Liver (tissue), 9 donors: ENCODE results near the gene ERP27. TPM values are rescaled to one million over a fixed set of nuclear protein-coding genes. Genes with fewer than 3 reads are reported as not detected.

Source experiments
- DNase-seq: peaks from one replicate; pipeline ENCODE4 v3.0.0-alpha.2; 2017; ENCODE audit warnings: low spot score
- H3K27ac ChIP-seq, 2 donors: one replicate each; pipeline ENCODE4 v1.7.0; 2013; ENCODE audit warnings: inconsistent platforms in 2 of 2, low read length in 2 of 2, control low read depth in 1 of 2, low read depth in 1 of 2, mild to moderate bottlenecking in 1 of 2
- H3K27me3 ChIP-seq, 4 donors: one replicate each; pipeline versions ENCODE4 v1.6.1 to v1.7.0; 2013; ENCODE audit warnings: low read length in 3 of 4, inconsistent platforms in 1 of 4, mild to moderate bottlenecking in 1 of 4, moderate library complexity in 1 of 4; ENCODE audit not compliant: control insufficient read depth in 4 of 4, insufficient read depth in 4 of 4
- H3K36me3 ChIP-seq, 4 donors: one replicate each; pipeline versions ENCODE4 v1.6.1 to v1.7.0; 2013; ENCODE audit warnings: low read length in 3 of 4, mild to moderate bottlenecking in 3 of 4, low read depth in 1 of 4, moderate library complexity in 1 of 4; ENCODE audit not compliant: control insufficient read depth in 4 of 4, insufficient read depth in 3 of 4
- H3K4me1 ChIP-seq, 4 donors: one replicate each; pipeline versions ENCODE4 v1.6.1 to v1.7.0; 2013; ENCODE audit warnings: low read length in 3 of 4, mild to moderate bottlenecking in 3 of 4, moderate library complexity in 1 of 4; ENCODE audit not compliant: control insufficient read depth in 4 of 4, insufficient read depth in 4 of 4
- H3K4me3 ChIP-seq, 3 donors: one replicate each; pipeline versions ENCODE4 v1.6.1 to v1.7.0; 2013; ENCODE audit warnings: low read length in 3 of 3, control low read depth in 1 of 3, low read depth in 1 of 3, mild to moderate bottlenecking in 1 of 3
- H3K9ac ChIP-seq, 2 donors: one replicate each; pipeline ENCODE4 v1.7.0; 2013; ENCODE audit warnings: low read length in 2 of 2, mild to moderate bottlenecking in 2 of 2, moderate library complexity in 2 of 2, control low read depth in 1 of 2, low read depth in 1 of 2
- H3K9me3 ChIP-seq, 4 donors: one replicate each; pipeline versions ENCODE4 v1.6.1 to v1.7.0; 2013; ENCODE audit warnings: low read length in 3 of 4; ENCODE audit not compliant: control insufficient read depth in 4 of 4
- EGR1 ChIP-seq, 2 donors: IDR thresholded peaks; 2 replicates each; pipeline ENCODE4 v1.6.1; 2016 to 2018; ENCODE audit warnings: antibody characterized with exemption in 2 of 2, low read depth in 2 of 2
- FOXA1 ChIP-seq: IDR thresholded peaks from 2 replicates; pipeline ENCODE4 v1.6.1; 2016; ENCODE audit warnings: antibody characterized with exemption
- FOXA2 ChIP-seq: IDR thresholded peaks from 2 replicates; pipeline ENCODE4 v1.6.1; 2016; ENCODE audit warnings: antibody characterized with exemption
- GABPA ChIP-seq, 2 donors: IDR thresholded peaks in 1 of 2; conservative IDR thresholded peaks in 1 of 2; 2 replicates each; pipeline ENCODE4 v1.6.1; 2016; ENCODE audit warnings: antibody characterized with exemption in 2 of 2, mild to moderate bottlenecking in 1 of 2, moderate library complexity in 1 of 2
- HNF4A ChIP-seq, 2 donors: conservative IDR thresholded peaks; 2 replicates each; pipeline ENCODE4 v1.6.1; 2016; ENCODE audit warnings: antibody characterized with exemption in 2 of 2, mild to moderate bottlenecking in 2 of 2
- HNF4G ChIP-seq: IDR thresholded peaks from 2 replicates; pipeline ENCODE4 v1.6.1; 2016; ENCODE audit warnings: antibody characterized with exemption
- JUND ChIP-seq, 2 donors: IDR thresholded peaks; 2 replicates each; pipeline ENCODE4 v1.6.1; 2016; ENCODE audit warnings: antibody characterized with exemption in 2 of 2
- MAX ChIP-seq: IDR thresholded peaks from 2 replicates; pipeline ENCODE4 v1.6.1; 2016; ENCODE audit warnings: antibody characterized with exemption
- NR2F2 ChIP-seq: IDR thresholded peaks from 2 replicates; pipeline ENCODE4 v1.6.1; 2016; ENCODE audit warnings: antibody characterized with exemption
- RAD21 ChIP-seq, 2 donors: IDR thresholded peaks; 2 replicates each; pipeline ENCODE4 v1.6.1; 2016; ENCODE audit warnings: antibody characterized with exemption in 2 of 2, mild to moderate bottlenecking in 2 of 2
- RXRA ChIP-seq, 2 donors: IDR thresholded peaks; 2 replicates each; pipeline ENCODE4 v1.6.1; 2017 to 2018; ENCODE audit warnings: antibody characterized with exemption in 2 of 2, mild to moderate bottlenecking in 1 of 2
- SP1 ChIP-seq: IDR thresholded peaks from 2 replicates; pipeline ENCODE4 v1.6.1; 2018; ENCODE audit warnings: antibody characterized with exemption, mild to moderate bottlenecking
- TAF1 ChIP-seq: conservative IDR thresholded peaks from 2 replicates; pipeline ENCODE4 v1.6.1; 2016; ENCODE audit warnings: antibody characterized with exemption, mild to moderate bottlenecking
- YY1 ChIP-seq: IDR thresholded peaks from 2 replicates; pipeline ENCODE4 v1.6.1; 2016; ENCODE audit warnings: antibody characterized with exemption, mild to moderate bottlenecking
- WGBS: extraction: QIAGEN DNeasy Blood & Tissue Kit; methylation state at CpG from one replicate; pipeline ENCODE4 v1.1.7; 2013; 5-methylcytosine and 5-hydroxymethylcytosine counted together
- polyA plus RNA-seq, 2 donors: library from polyadenylated mRNA; stranded (reverse) in 1 of 2; unstranded in 1 of 2; fragments of 200-250 nt in 1 of 2; fragments of >200 nt in 1 of 2; fragmentation: Nextera tagmentation in 1 of 2; extraction: Ambion mirVana in 1 of 2; gene quantifications; one replicate each; pipeline versions ENCODE4 v1.2.1 to v1.2.3, GENCODE V29; 2013 to 2015
- total RNA-seq, 2 donors: library from RNA; depleted of rRNA; stranded (reverse); fragments of >200 nt; gene quantifications; one replicate each; pipeline ENCODE4 v1.2.3, GENCODE V29; 2014
- TF ChIP-seq, protein P1 (sequence below): IDR thresholded peaks from 2 replicates; pipeline ENCODE4 v1.6.1; 2016; ENCODE audit warnings: antibody characterized with exemption
- TF ChIP-seq, protein P2 (sequence below): IDR thresholded peaks from 2 replicates; pipeline ENCODE4 v1.6.1; 2016; ENCODE audit warnings: antibody characterized with exemption
- TF ChIP-seq, protein P3 (sequence below): fragments of 150-350 bp; IDR thresholded peaks from 2 replicates; pipeline ENCODE4 v1.5.1; 2017; ENCODE audit warnings: improper control_type of control experiment, low read depth, low read length; ENCODE audit not compliant: missing input control
- TF ChIP-seq, protein P4 (sequence below): IDR thresholded peaks from 2 replicates; pipeline ENCODE4 v1.6.1; 2016; ENCODE audit warnings: antibody characterized with exemption, mild to moderate bottlenecking
- donor health status: healthy.
- donor health status: healthy.
- donor health status: healthy.
- donor health status: healthy.
- donor health status: healthy.

ERP27 gene
- total and polyA plus RNA-seq, 4 donors, result 0.14 to 5.8 (median 0.51) TPM

DNA sequence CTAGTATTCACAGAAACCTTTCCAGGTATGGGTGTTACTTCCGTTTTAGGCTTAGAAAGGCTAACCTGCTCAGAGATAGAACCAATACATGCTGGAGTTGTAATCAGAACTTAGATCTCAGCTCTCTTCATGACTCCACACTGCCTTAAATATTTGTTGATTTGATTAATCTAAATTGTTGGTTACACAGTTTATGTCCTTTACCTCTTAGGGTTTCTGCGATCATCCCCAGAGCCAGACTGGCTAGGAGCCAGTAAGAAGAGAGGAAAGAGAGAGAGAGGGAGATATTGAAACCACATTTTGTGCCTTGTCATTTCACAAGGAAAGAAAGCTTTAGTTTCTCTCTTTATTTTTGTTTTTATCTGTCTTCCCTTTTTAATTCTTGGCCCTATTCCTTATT is 35.9 kb downstream of the ERP27 start:
- Histone ChIP-seq H3K4me3 (no peak overlapping the region), H3K9me3 (no peaks in the 10 kb centered on the region), H3K9ac (no peak overlapping the region), H3K4me1 (no peaks in the 10 kb centered on the region), H3K27me3 (no peaks in the 10 kb centered on the region), H3K36me3 (no peaks in the 10 kb centered on the region), H3K27ac (no peak overlapping the region)
- 81% methylated on average over 2 of the region's 2 CpGs for WGBS
- no peak for DNase-seq
- TF ChIP-seq MAX (no peak), SP1 (no peak), EGR1 (IDR thresholded peaks at IDR 0.05; ENCODE audit: low read depth in 2 of 2) (no peak), HNF4A (conservative IDR thresholded peaks at IDR 0.05) (no peak), JUND (IDR thresholded peaks at IDR 0.05) (no peak), RXRA (IDR thresholded peaks at IDR 0.05) (no peak), TAF1 (no peak), FOXA1 (no peak), NR2F2 (no peak), YY1 (no peak), HNF4G (no peak), RAD21 (IDR thresholded peaks at IDR 0.05) (no peak), GABPA (IDR thresholded peaks at IDR 0.05 in 1 of 2, conservative IDR thresholded peaks at IDR 0.05 in 1 of 2) (no peak), FOXA2 (no peak)
- TF ChIP-seq, protein P1, sequence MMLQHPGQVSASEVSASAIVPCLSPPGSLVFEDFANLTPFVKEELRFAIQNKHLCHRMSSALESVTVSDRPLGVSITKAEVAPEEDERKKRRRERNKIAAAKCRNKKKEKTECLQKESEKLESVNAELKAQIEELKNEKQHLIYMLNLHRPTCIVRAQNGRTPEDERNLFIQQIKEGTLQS, result no peak
- TF ChIP-seq, protein P2, sequence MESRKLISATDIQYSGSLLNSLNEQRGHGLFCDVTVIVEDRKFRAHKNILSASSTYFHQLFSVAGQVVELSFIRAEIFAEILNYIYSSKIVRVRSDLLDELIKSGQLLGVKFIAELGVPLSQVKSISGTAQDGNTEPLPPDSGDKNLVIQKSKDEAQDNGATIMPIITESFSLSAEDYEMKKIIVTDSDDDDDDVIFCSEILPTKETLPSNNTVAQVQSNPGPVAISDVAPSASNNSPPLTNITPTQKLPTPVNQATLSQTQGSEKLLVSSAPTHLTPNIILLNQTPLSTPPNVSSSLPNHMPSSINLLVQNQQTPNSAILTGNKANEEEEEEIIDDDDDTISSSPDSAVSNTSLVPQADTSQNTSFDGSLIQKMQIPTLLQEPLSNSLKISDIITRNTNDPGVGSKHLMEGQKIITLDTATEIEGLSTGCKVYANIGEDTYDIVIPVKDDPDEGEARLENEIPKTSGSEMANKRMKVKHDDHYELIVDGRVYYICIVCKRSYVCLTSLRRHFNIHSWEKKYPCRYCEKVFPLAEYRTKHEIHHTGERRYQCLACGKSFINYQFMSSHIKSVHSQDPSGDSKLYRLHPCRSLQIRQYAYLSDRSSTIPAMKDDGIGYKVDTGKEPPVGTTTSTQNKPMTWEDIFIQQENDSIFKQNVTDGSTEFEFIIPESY, result no peak
- TF ChIP-seq, protein P3, sequence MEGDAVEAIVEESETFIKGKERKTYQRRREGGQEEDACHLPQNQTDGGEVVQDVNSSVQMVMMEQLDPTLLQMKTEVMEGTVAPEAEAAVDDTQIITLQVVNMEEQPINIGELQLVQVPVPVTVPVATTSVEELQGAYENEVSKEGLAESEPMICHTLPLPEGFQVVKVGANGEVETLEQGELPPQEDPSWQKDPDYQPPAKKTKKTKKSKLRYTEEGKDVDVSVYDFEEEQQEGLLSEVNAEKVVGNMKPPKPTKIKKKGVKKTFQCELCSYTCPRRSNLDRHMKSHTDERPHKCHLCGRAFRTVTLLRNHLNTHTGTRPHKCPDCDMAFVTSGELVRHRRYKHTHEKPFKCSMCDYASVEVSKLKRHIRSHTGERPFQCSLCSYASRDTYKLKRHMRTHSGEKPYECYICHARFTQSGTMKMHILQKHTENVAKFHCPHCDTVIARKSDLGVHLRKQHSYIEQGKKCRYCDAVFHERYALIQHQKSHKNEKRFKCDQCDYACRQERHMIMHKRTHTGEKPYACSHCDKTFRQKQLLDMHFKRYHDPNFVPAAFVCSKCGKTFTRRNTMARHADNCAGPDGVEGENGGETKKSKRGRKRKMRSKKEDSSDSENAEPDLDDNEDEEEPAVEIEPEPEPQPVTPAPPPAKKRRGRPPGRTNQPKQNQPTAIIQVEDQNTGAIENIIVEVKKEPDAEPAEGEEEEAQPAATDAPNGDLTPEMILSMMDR, result no peak
- TF ChIP-seq, protein P4, sequence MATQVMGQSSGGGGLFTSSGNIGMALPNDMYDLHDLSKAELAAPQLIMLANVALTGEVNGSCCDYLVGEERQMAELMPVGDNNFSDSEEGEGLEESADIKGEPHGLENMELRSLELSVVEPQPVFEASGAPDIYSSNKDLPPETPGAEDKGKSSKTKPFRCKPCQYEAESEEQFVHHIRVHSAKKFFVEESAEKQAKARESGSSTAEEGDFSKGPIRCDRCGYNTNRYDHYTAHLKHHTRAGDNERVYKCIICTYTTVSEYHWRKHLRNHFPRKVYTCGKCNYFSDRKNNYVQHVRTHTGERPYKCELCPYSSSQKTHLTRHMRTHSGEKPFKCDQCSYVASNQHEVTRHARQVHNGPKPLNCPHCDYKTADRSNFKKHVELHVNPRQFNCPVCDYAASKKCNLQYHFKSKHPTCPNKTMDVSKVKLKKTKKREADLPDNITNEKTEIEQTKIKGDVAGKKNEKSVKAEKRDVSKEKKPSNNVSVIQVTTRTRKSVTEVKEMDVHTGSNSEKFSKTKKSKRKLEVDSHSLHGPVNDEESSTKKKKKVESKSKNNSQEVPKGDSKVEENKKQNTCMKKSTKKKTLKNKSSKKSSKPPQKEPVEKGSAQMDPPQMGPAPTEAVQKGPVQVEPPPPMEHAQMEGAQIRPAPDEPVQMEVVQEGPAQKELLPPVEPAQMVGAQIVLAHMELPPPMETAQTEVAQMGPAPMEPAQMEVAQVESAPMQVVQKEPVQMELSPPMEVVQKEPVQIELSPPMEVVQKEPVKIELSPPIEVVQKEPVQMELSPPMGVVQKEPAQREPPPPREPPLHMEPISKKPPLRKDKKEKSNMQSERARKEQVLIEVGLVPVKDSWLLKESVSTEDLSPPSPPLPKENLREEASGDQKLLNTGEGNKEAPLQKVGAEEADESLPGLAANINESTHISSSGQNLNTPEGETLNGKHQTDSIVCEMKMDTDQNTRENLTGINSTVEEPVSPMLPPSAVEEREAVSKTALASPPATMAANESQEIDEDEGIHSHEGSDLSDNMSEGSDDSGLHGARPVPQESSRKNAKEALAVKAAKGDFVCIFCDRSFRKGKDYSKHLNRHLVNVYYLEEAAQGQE, result no peak
